Globus pallidus (tissue), 1 donor: ENCODE measurements around the gene UCMA.
"Not testable (repeated sequence)": the region's sequence is repeated elsewhere in the genome, so short reads cannot be mapped to it uniquely, and the experiment has no call there.

Experiments
- DNase-seq: peaks from one replicate; pipeline ENCODE4 v3.0.0-alpha.2; 2015; ENCODE audit warnings: low spot score

UCMA gene, protein sequence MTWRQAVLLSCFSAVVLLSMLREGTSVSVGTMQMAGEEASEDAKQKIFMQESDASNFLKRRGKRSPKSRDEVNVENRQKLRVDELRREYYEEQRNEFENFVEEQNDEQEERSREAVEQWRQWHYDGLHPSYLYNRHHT

GRCh38 chr10:13234172-13234571 lies at the start of gene UCMA:
Gene UCMA (minus strand): TSS chr10:13234374. CDS start chr10:13234258, 116 bp downstream.
- DNase-seq = no peak

DNA sequence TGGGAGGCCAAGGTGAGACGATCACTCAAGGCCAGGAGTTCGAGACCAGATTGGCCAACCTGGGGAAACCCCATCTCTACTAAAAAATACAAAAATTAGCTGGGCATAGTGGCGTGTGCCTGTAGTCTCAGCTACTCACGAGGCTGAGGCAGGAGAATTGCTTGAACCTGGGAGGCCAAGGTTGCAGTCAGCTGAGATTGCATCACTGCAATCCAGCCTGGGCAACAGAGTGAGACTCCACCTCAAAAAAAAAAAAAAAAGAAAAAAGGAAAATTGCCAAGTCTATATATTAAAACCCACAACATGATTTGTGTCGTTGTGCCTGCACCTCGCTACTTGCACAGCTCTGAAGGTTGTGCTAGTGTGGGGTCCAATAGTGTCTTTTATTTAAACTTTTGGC lies 48.2 kb upstream of the UCMA start:
- not testable (repeated sequence) for DNase-seq

GRCh38 chr10:13276749-13277365 lies 42.7 kb upstream of the UCMA start:
- DNase-seq = no peak

DNA sequence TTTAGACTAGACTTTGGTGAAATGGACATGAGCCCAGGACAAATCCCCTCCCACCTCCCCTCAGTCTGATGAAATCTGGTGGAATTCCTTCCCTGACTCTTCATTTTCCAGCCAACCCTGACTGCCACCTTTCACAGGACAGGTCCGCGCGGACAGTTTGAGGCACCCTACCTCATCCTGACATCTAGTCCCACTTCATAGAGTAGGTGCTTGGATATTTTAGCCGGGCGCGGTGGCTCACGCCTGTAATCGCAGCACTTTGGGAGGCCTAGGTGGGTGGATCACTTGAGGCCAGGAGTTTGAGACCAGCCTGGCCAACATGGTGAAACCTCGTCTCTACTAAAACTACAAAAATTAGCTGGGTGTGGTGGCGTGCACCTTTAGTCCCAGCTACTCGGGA lies 42.0 kb upstream of the UCMA start:
- DNase-seq = not testable (repeated sequence)

- peak; percentile 85 for DNase-seq
Observed at GRCh38 chr10:13272164-13272571, 38.0 kb upstream of the UCMA start.

GRCh38 chr10:13271552-13272163 lies 37.5 kb upstream of the UCMA start:
- DNase-seq = peak; percentile 13

DNA sequence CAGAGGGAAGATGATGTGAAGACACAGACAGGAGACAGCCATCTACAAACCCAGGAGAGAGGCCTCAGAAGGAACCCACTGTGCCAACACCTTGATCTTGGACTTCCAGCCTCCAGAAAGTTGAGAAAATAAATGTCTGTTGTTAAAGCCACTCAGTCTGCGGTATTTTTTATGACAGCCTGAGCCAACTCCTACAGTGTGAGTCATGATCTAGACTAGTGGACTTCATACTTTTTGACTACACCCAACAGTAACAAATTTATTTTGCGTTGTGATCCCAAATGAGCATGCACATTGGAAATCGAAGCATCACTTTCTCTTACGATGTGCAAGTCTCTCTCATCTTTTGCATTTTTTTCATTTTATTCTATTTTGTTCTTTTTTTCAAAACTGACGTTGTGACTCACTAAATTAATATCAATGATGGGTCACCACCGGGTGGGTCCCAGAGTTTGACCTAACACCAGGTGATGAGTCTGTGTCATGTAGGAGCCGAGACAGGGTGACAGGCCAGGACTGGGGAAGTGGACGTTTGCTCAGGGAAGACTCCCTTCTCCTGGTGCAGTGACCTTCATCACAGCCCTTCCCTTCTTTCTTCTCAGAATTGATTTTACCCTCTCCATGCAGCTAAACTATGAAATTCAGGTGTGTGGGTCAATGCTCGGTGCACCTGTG lies 36.8 kb upstream of the UCMA start:
- no peak for DNase-seq

DNA sequence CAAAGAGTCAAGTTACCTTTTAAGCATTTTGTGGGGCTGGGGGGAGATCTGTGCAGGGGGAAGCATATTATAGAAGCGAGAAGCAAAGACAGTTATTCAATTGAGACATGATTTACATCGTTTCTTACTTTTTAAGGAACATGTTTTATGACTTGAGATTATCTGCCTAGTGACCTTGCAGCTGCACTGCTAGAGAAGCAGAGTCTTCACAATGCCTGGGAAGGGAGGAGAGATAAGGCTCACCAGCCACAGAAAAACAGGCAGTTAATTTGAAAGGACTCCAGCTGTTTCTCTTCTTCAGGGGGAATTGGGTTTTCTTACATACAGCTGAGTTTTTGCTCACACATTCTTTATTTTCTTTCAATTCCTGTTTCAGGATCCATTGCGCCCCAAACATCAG lies 34.7 kb upstream of the UCMA start:
- no peak for DNase-seq

DNA sequence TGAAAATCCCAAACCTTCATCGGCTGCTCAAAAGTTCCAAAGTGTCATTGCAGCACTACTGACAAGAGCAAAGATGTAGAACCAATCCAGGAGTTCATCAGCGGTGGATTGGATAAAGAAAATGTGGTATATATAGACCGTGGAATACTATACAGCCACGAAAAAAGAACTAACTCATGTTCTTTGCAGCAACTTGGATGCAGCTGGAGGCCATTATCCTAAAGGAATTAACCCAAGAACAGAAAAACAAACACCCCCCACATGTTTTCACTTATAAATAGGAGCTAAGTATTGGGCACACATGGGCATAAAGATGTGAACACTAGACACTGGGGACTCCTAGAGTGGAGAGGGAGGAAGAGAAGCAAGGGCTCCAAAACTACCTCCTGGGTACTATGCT lies 34.1 kb upstream of the UCMA start:
- no peak for DNase-seq

GRCh38 chr10:13263591-13263990 lies 29.4 kb upstream of the UCMA start:
- no peak for DNase-seq

- no peak for DNase-seq
Observed at GRCh38 chr10:13262433-13262832, 28.3 kb upstream of the UCMA start.

- no peak for DNase-seq
Observed at GRCh38 chr10:13257621-13258140, 23.5 kb upstream of the UCMA start.

- DNase-seq = no peak
Observed at GRCh38 chr10:13256627-13257026, 22.5 kb upstream of the UCMA start.

- no peak for DNase-seq
Observed at GRCh38 chr10:13253726-13254125, 19.6 kb upstream of the UCMA start.

GRCh38 chr10:13247784-13248183 lies 13.6 kb upstream of the UCMA start:
- no peak for DNase-seq

- no peak for DNase-seq
Observed at GRCh38 chr10:13247246-13247645, 13.1 kb upstream of the UCMA start.

- DNase-seq = not testable (repeated sequence)
Observed at GRCh38 chr10:13242260-13242659, 8.1 kb upstream of the UCMA start.

GRCh38 chr10:13241613-13242012 lies 7.4 kb upstream of the UCMA start:
- no peak for DNase-seq

DNA sequence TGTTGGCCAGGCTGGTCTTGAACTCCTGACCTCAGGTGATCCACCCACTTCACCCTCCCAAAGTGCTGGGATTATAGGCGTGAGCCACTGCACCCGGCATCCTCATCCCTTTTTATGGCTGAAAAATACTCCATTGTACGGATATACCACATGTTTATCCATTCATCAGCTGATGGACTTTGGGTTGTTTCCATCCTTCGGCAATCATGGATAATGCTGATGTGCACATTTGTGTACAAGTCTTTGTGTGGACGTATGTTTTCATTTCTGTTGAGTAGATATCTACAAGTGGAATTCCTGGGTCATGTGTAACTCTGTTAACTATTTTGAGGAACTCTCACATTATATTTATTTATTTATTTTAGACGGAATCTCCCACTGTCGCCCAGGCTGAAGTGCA lies 5.7 kb upstream of the UCMA start:
- DNase-seq = no peak

- no peak for DNase-seq
Observed at GRCh38 chr10:13238271-13239077, 4.3 kb upstream of the UCMA start.

DNA sequence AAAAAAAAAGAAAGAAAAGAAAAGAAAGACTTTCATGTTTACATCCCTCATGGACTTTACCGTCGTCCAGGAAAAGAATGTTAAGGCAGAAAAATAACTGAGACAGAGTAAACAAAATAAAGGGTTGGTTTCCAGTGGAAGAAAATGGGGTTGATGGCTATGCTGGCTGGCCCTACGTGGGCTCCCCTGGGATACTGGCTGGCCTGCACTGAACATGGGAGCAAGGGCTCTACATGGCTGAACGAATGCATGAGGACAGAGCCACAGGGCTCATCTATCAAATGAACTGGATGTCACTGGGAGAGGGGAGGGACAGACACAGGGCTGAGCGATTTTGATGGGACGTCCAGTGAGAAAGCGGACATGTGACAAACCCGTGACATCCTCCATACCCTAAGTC lies 2.5 kb upstream of the UCMA start:
- no peak for DNase-seq

GRCh38 chr10:13234736-13235135 lies 562 bp upstream of the UCMA start:
- DNase-seq = not testable (repeated sequence)
